CD1c-positive myeloid dendritic cell (primary cell): ENCODE measurements around the gene PPP1R9B.
A peak's percentile ranks its signal among the peaks of the same experiment; 100 is the strongest.

Experiments used
- DNase-seq: peaks from one replicate; pipeline ENCODE4 v3.0.0-alpha.2; 2016; ENCODE audit errors: extremely low spot score

PPP1R9B gene, protein sequence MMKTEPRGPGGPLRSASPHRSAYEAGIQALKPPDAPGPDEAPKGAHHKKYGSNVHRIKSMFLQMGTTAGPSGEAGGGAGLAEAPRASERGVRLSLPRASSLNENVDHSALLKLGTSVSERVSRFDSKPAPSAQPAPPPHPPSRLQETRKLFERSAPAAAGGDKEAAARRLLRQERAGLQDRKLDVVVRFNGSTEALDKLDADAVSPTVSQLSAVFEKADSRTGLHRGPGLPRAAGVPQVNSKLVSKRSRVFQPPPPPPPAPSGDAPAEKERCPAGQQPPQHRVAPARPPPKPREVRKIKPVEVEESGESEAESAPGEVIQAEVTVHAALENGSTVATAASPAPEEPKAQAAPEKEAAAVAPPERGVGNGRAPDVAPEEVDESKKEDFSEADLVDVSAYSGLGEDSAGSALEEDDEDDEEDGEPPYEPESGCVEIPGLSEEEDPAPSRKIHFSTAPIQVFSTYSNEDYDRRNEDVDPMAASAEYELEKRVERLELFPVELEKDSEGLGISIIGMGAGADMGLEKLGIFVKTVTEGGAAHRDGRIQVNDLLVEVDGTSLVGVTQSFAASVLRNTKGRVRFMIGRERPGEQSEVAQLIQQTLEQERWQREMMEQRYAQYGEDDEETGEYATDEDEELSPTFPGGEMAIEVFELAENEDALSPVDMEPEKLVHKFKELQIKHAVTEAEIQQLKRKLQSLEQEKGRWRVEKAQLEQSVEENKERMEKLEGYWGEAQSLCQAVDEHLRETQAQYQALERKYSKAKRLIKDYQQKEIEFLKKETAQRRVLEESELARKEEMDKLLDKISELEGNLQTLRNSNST

DNA sequence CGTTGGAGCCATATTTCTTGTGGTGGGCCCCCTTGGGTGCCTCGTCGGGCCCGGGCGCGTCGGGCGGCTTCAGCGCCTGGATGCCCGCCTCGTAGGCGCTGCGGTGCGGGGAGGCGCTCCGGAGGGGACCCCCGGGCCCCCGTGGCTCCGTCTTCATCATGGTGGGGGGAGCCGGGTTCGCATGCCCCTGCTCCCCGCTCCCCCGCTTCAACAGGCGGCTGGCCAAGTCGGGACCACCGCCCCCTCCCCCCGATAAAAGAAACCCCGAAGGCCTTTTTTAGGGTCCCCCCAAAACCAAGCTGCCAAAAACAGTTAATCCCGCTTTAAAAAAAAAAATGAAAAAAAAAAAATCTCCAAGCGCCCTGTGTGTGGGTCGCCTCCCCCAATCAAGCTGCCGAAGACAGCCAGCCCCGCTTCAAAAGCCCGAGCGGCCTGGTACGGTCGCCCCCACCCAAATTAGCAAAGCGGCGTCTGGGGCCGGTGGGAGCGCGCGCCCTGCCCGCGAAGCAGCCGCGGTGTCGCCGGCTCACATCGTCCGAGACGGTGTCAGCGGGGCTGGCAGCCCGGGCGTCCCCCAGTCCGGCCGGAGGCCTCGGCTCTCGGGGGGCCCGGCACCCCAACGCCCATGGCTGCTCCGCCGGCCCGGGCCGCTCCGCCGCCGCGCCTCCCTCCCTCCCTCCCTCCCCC lies at the start of gene PPP1R9B:
Gene PPP1R9B (minus strand): TSS at position 324 of the 687 bp plus-strand sequence. CDS start 164 bp downstream, at position 160.
- no peak for DNase-seq

DNA sequence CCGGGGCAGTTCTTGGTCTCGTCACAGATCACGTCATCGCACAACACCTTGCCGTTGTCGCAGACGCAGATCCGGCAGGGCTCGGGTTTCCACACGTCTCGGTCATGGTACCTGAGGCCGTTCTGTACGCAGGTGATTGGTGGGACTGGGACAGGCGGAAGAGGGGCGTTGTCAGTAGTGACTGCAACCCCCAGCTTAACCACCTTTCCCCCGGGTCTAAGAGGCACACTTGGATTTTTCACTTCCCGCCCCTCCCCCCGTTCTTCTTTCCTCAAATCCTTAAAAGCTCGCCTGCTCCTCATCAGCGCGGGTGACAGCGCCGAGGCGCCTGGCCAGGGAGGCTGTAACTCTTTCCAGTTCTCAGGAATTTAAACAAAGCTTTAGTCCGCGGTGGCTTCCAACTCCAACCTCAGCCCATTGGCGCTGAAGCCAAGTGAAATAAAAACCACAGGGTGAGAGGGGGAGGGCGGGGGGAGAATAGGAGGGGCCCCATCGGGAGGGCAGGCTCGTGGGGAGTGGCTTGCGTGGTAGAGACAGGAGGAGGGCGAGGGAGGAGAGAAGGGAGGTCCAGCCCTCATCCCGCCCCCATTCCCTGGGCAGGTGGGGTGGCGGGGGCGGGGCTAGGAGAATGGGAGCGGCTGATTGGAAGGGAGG lies 49.5 kb upstream of the PPP1R9B start:
- peak; percentile 47 for DNase-seq

GRCh38 chr17:50199211-50199802 lies 48.8 kb upstream of the PPP1R9B start:
- DNase-seq, result no peak

DNA sequence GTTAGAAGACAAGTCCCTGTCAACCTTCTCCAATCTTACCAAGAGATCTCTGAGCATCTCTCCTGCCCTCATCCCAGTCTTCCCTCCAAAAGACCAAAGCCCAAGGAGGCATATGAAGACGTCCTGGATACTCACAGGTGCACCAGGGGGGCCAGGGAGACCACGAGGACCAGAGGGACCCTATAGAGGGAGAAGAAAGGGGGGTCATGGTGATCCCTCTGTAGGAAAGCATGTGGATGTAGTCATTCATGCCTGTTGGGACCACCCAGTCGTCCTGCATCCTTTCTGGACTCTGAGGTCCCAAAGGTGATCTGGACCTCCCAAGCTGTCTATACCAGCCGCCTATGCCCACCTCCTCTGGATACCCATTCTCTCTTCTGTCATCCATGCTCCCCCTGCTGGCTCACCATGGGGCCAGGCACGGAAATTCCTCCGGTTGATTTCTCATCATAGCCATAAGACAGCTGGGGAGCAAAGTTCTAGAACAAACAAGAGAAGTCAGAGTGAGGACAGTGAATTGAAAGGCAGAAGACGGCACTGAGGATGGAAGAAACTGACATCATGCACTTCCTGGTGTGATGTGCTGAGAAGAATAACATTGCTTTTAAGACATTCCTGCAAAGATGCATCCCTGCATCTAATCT lies 47.7 kb upstream of the PPP1R9B start:
- DNase-seq, result peak; percentile 63

DNA sequence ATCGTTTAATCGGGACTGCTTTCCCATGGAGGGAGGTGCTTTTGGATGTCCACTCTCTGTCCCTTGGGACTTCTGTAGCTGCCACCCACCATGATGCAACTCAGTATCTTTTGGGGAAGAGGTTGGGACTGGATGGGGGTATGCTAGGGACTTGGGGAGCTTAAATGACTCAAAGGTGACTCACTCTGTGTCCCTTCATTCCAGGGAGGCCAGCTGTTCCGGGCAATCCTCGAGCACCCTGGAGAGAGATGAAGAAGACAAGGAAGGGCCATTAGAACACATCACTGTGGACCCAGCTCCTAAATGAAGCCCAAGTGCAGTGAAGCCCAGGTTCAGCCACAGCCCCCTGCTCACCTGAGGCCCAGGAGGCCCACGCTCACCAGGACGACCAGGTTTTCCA lies 46.3 kb upstream of the PPP1R9B start:
- no peak for DNase-seq

GRCh38 chr17:50196036-50196435 lies 45.6 kb upstream of the PPP1R9B start:
- no peak for DNase-seq

- no peak for DNase-seq
These were observed 44.7 kb upstream of the PPP1R9B start for GRCh38 chr17:50194934-50195865.

- DNase-seq, result no peak
These were observed 43.9 kb upstream of the PPP1R9B start for GRCh38 chr17:50194140-50194933.

- DNase-seq, result no peak
These were observed 42.3 kb upstream of the PPP1R9B start for GRCh38 chr17:50192618-50193291.

DNA sequence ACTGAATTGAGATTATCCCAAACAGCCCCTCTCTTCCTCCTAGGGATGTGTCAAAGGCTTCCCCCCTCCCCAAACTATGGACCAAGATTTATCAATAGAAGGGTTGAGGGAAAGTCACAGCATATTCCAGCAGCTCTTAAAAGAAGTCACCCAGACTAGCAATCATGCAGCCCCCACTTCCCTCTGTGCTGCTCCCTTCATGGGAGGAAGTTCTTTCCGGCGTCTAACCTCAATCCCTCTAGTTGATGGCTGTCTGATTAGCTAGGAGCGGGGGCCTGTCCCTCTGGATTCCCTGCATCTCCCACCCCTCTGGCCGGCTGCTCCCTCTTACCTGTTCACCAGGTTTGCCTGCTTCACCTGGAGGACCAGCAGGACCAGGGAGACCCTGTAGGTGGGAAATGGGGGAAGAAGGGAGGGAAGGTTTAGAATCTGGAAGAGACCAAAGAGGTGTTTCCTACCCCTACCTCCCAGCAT lies 41.7 kb upstream of the PPP1R9B start:
- no peak for DNase-seq

DNA sequence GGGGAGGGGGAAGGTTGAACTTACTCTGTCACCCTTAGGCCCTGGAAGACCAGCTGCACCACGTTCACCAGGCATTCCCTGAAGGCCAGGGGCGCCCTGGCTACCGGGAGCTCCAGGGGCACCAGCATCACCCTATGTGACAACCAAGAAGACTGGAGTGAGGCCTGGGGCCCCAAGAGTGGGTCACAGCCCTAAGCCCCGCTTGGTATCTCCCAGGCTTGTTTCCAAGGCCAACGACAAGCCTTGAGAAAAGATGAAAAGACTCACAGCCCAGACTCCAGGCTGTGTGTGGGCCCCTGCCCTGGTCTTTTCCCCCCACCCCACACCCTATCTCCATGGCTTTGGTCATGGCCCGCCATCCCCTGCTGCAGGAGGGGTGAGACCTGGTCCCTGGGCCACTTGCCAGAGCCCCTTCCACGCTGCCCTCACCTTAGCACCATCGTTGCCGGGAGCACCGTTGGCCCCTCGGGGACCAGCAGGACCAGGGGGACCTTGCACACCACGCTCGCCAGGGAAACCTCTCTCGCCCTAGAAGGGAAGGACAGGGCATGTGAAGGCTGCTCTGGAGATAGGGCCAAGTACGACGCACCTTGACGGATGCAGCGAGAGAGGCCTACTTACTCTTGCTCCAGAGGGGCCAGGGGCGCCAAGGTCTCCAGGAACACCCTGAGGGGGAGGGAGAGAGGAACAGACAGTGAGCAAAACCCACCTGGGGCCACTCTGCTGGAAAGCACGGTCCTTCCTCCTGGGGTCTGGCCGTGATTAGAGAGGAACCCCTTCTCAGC lies 41.1 kb upstream of the PPP1R9B start:
- DNase-seq, result no peak

DNA sequence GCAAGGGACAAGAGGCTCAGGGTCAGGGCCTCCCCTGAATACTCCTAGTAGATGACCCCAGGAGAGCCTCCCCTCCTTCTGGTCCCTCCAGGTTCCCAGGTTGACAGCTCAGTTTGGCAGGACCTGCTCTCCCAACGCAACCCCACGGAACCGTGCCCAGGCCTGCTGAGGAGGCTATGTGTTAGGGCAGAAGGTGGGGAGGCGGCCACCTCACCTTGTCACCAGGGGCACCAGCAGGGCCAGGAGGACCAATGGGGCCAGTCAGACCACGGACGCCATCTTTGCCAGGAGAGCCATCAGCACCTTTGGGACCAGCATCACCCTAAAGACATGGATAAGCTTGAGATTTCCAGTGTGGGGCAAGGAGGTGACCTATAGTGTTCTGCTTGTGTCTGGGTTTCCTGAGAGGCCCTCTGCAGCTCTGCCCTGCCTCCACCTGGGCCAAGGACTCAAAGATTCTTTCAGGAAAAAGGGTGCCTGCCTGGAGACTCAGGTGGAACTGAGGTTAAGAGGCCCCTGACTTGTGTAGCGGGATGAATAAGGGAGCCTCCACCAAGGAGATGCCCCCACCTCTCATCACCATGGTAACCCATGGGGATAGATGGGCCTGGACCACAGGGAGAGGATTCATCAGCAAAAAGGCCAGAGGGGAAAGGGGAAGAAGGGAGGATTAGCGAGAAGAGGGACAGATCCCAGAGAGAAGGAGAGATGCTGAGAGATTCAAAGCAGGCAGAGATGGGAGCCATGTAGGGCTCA lies 40.3 kb upstream of the PPP1R9B start:
- DNase-seq, result no peak

DNA sequence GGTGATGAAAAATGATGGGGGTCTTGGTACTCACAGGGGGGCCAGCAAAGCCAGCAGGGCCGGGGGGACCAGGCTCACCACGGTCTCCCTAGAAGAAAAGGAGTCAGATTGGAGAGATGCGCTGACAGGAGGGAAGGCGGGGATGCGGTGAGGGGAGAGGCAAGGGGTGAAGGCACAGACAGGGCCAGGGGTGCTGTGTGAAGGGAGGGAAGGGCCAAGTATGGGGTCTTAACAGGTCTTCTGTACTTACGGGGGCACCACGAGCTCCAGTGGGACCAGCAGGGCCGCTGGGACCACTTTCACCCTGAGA lies 39.8 kb upstream of the PPP1R9B start:
- DNase-seq, result no peak

- DNase-seq, result no peak
These were observed 39.2 kb upstream of the PPP1R9B start for GRCh38 chr17:50189550-50190292.

DNA sequence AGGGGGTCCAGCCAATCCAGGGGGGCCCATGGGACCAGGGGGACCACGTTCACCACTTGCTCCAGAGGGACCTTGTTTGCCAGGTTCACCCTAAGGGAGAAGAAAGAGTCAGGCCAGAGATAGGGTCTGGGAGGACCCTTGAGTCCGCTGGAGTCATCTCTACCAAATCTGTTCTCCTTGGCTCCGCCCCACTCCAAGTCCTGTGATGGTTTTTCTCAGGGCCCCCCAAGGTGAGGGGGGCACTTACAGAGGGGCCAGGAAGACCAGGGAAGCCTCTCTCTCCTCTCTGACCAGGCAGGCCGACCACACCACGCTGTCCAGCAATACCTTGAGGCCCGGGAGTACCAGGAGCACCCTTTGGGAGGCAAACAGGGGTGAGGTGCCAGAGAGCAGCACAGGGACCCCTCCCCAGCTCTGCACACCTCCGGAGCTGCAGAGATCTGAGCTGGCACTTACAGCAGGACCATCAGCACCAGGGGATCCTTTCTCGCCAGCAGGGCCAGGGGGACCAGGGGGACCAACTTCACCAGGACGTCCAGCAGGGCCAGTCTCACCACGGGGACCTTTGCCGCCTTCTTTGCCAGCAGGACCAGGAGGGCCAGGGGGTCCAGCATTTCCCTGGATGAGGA lies 38.6 kb upstream of the PPP1R9B start:
- no peak for DNase-seq

GRCh38 chr17:50188531-50188920 lies 38.0 kb upstream of the PPP1R9B start:
- no peak for DNase-seq
